GM18909 (cell line): ENCODE results near the gene KCNH1.

Experiments used
- ATAC-seq: cut with Tn5 transposase; IDR thresholded peaks from one replicate; pipeline ENCODE4 v1.9.1; 2021; ENCODE audit warnings: mild to moderate bottlenecking; ENCODE audit not compliant: unreplicated experiment, poor library complexity

The KCNH1 gene

GRCh38 chr1:210898473-210898872, 235.5 kb downstream of the KCNH1 start:
- ATAC-seq: no peak

DNA sequence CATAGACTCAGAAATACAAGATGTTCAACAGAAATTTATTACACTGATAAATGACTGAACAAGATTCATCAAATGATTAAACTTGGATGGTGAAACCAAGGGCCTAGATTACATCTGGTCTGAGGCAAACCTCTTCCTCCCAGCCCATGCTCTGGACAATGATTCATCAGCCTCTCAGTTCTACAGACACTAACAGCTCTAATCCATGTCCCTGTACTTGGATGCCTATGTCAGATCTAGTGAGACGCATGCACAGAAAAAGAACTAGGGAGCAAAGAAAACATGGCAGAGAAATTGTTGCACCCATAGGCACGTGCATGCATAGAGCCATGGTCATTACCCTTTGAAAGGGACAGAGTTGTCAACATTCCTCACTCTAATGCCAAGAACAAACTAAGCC, 250.1 kb downstream of the KCNH1 start:
- ATAC-seq: no peak

DNA sequence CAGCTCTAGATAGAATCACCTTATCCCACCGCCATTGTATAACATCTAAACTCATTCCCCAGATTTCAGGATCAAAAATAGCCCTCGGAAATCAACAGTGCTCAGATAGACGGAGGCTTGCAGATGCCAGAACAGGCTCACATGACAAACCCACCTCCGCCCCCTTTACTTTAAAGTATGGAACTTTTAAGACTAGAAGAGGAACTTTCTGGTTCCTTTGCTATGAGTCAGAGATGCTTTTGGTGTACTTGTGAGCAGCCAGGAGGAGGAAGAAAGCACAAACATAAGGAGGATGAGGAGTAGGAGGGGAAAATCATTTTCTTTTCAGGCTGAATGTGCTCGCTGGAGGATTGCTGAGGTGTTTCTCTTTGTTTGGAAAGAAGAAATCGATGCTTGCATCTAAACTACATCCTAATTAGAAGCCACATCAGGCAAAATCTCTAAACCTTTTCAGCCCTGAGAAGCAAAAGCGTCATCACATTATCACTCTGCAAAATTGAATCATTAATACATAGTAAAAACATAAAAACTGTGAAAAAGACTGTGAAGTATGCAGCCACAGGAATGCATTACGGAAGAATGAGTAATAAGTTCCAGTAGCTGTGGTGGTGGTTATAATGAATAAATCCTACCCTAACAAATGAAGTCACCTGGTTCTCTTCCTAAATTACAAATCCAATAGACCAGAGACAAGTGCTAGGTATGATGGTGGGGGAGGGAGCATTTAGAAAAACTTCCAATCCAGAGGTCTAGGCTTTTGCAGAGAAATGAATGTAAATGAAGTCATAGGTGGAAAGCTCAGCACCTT, 251.3 kb downstream of the KCNH1 start:
- ATAC-seq: no peak

DNA sequence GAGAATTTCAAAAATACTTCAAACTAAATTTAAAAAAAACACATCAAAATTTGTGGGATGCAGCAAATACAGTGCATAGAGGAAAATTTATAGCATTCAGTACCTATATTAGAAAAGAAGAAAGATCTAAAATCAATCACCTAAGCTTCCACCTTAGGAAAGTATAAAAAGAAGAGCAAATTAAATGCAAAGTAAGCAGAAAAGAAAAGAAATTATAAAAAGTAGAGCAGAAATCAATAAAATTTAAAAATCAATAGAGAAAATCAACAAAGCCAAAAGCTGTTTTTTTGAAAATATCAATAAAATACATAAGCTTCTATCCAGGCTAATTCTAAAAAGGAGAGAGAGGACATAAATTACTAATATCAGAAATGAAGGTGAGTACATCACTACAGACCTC, 255.4 kb downstream of the KCNH1 start:
- ATAC-seq: no peak

- ATAC-seq: no peak
Measured at GRCh38 chr1:210876275-210876674, 257.7 kb downstream of the KCNH1 start.

DNA sequence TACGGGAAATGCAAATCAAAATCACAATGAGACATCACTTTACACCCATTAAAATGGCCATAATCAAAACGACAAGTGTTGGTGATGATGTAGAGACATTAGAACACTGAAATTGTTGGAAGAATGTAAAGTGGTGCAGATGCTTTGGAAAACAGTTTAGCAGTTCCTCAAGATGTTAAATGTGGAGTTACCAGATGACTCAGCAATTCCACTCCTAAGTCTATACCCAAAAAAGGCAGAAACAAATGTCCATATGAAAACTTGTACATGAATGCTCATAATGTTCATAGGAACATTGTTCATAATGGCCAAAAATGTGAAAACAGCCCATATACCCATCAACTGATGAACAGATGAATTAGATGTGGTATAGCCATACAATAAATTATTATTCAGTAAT, 267.4 kb downstream of the KCNH1 start:
- no peak for ATAC-seq

DNA sequence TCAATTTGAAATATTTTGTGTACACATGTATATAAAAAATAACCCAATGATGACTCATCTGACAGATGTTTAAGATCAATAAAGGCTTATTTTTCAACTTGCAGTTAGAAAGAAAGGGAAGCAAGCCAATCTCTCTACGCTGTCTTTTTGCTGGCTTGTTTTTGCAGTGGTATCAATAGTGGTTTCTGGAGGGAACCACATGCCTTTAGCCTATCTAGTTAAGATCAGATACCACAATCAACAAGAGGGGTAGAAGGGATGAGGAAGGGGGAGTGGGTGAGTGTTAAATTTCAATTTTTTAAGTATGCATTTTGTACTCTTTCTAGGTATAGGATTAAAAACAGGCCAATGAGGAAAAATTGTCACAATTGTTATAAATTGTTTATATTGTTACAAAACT, 276.2 kb downstream of the KCNH1 start:
- ATAC-seq: no peak

DNA sequence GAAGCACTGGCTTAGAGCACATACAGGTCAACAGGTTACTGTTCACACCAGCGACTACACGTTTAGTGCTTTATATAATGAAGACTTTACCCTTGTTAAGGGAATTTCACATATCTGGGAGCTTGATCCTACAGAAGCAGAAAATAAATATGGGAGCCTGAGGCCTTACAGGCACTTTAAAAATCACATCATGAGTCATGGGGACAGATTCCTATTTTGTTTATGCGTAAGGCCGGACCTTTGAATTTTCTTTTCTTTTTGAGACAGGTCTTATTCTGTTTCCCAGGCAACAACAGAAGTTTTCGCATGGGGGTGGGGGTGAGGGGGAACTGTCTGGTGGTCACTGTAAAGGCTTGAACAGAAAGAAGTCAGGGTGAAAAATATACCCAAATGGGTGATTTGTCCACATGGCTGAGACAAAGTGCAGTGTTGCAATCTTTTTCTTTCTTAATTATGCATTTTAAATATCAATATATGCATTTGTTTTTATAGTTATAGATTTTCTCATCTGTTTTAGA, 276.7 kb downstream of the KCNH1 start:
- ATAC-seq: no peak

- ATAC-seq: no peak
Measured at GRCh38 chr1:210855440-210855839, 278.5 kb downstream of the KCNH1 start.

GRCh38 chr1:210853276-210853675, 280.7 kb downstream of the KCNH1 start:
- ATAC-seq: no peak

DNA sequence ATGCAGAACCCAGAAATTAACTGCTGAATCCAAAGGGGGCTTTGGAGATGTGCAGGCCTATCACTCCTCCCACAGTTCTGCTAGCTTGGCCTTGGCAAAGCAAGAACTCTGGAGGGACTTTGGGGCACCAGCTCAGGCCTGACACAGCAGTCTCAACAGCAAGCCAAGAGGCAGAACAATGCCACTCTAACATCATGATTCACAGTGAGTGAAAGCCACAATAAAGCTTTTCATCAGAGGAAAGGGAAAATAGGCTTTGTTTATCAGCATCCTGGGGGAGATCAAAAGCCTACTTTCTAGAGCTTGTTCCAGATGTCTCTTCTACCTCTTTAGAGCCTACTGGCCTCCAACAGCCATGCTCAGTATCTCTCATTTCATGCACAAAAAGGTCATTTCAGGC, 283.4 kb downstream of the KCNH1 start:
- ATAC-seq: no peak

DNA sequence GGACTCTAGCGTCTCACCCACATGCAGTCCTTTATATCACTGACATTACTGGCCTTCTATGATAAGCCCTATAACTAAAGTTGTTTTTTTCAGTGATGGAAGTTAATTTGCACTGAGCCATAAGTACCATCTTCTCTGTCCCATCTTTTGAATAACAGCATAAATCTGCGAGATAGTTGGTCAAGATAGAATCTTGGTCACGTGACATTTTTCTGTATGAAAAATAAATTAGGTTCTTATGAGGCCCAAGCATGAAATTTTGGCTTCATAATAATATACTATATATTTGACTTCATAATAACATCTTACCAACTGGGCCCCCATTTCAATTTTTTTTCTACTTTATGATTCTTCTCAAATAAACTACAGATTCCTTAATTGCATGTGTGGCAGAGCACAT, 285.5 kb downstream of the KCNH1 start:
- no peak for ATAC-seq

GRCh38 chr1:210841926-210842625, 291.9 kb downstream of the KCNH1 start:
- no peak for ATAC-seq

DNA sequence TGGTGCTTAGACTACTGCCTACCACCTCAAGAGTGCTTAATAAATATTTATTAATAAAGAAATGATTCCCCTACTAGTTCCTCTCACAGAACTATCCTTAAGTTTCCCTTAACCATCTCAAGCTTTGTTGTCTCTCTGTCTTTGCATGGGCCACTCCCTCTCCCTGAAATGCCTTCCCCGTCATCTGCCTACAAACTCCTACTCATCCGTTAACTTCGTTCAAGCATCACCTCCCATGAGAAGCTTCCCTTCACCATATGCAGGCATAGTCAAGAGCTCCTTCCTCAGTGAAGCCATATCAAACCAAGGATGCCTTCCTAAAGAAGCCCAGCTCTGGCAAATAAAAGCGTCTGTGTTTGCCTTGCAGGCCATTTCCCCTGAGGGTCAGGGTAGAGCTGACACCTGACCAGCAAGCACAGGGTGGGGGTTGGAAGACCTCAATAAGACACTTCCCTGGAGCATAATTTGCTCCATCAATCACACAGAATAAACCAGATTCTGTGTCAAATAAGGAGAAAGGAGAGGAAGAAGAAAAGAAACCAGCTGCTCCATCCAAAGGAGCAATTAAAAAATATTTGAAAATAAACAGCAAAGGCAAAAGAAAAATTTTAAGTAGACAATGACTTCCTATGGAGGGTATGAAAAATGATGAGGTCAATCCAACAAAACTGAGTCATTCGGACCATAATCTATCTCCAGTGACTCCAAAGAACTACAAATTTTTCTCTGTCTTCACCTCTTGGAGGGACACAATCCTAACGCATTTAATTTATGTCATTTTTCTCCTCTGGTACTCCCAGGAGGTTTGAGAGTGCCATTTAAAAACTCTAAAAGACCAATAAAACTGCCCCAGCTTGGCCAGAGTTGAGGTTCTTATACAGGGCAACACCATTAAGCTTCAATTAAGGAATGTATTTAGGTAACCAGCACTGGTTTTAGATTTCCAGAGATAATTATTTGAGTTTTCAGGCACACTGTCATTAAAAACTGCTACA, 303.6 kb downstream of the KCNH1 start:
- ATAC-seq: no peak

GRCh38 chr1:210828996-210829596, 304.9 kb downstream of the KCNH1 start:
- no peak for ATAC-seq

DNA sequence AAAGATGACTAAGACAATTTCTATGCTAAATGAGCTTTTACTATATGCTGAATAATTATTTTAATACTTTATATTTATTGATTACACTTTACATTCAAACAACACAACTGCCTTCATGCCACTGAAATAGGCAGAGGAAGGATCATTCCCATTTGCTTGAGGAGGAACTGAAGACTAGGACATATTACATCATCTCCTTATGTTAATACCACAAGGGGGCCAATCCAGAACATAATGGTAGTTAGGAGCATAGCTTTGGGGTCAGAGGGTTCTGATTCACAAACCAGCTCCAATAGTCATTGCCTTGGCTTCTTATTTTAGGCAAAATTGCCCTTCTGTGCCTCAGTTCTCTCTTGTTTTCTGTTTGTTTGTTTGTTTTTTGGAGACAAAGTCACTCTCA, 306.5 kb downstream of the KCNH1 start:
- ATAC-seq: no peak

GRCh38 chr1:210826686-210827085, 307.3 kb downstream of the KCNH1 start:
- ATAC-seq: no peak

DNA sequence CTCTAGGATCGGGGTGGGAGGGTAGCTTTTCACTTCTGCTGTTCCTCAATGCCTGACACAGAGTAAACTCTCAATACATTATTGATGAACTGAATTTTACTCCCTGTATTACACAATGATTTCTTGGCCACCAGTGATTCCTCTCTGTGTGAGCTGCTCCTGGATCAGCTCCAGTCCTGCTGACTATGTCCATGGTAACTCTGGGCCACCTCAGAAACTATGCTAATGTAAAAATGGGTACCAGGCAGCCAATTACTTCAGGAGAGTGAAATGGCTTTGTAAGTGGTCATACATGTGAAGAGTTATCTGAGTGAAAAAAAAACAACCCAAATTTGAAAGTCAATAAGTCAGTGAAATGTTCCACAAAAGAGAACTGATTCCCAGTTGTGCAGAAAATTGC, 311.0 kb downstream of the KCNH1 start:
- no peak for ATAC-seq

- ATAC-seq: no peak
Measured at GRCh38 chr1:210822241-210822640, 311.7 kb downstream of the KCNH1 start.

DNA sequence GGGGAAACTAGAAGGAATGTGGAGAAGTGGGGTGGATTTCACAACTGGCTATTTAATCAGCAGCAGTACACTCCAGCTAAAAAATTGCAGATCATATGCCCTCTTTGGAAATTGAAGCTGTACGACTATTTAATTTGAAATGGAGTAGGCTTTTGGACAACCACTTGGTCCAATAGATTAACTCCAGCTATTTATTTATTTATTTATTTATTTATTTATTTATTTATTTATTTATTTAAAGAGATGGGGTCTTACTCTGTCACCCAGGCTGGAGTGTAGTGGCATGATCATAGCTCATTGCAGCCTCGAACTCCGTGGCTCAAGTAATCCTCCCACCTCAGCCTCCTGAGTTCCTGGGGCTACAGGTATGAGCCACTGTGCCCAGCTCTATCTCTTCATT, 312.3 kb downstream of the KCNH1 start:
- ATAC-seq: no peak
